ENCODE results near the gene MLXIP. TPM values are rescaled to one million over a fixed set of nuclear protein-coding genes. Genes with fewer than 3 reads are reported as not detected.

MLXIP gene
- total RNA-seq, 1 donor from 2014 or later = 18.5 TPM

GRCh38 chr12:122162976-122163375 lies 84.4 kb downstream of the MLXIP start:
- TF ChIP-seq CTCF (conservative IDR thresholded peaks at IDR 0.05; ENCODE audit: low read depth, low read length) = no peak
- no peak for DNase-seq (ENCODE audit: low read depth)
- H3K4me3 ChIP-seq (ENCODE audit: low read depth, low read length) = no peak overlapping the region

GRCh38 chr12:122166422-122167349 lies 88.1 kb downstream of the MLXIP start:
- no peak for TF ChIP-seq CTCF (conservative IDR thresholded peaks at IDR 0.05; ENCODE audit: low read depth, low read length)
- no peak for DNase-seq (ENCODE audit: low read depth)
- H3K4me3 ChIP-seq (ENCODE audit: low read depth, low read length) = no peak overlapping the region

GRCh38 chr12:122167356-122167925 lies 88.9 kb downstream of the MLXIP start:
- no peak for DNase-seq (ENCODE audit: low read depth)
- TF ChIP-seq CTCF (conservative IDR thresholded peaks at IDR 0.05; ENCODE audit: low read depth, low read length) = no peak
- H3K4me3 ChIP-seq (ENCODE audit: low read depth, low read length) = no peak overlapping the region

- no peak for DNase-seq (ENCODE audit: low read depth)
- H3K4me3 ChIP-seq (ENCODE audit: low read depth, low read length) = no peak overlapping the region
- TF ChIP-seq CTCF (conservative IDR thresholded peaks at IDR 0.05; ENCODE audit: low read depth, low read length) = no peak
These were observed 89.9 kb downstream of the MLXIP start for GRCh38 chr12:122168492-122168891.

- no peak for TF ChIP-seq CTCF (conservative IDR thresholded peaks at IDR 0.05; ENCODE audit: low read depth, low read length)
- no peak overlapping the region for H3K4me3 ChIP-seq (ENCODE audit: low read depth, low read length)
- DNase-seq (ENCODE audit: low read depth) = no peak
These were observed 92.8 kb downstream of the MLXIP start for GRCh38 chr12:122171399-122171798.

- H3K4me3 ChIP-seq (ENCODE audit: low read depth, low read length) = no peak overlapping the region
- no peak for TF ChIP-seq CTCF (conservative IDR thresholded peaks at IDR 0.05; ENCODE audit: low read depth, low read length)
- no peak for DNase-seq (ENCODE audit: low read depth)
These were observed 93.8 kb downstream of the MLXIP start for GRCh38 chr12:122172262-122172939.
